Breast epithelium (tissue), 3 donors: ENCODE data around the gene FABP1.

ENCODE experiments used
- POLR2A ChIP-seq: fragments of 450-650 bp; IDR thresholded peaks from one replicate; pipeline ENCODE4 v1.6.1; 2016; ENCODE audit warnings: antibody characterized with exemption, mild to moderate bottlenecking, moderate library complexity
- POLR2AphosphoS5 ChIP-seq, 3 donors: sonication (generic); formaldehyde crosslinking; IDR thresholded peaks; one replicate each; pipeline ENCODE4 v1.6.1; 2017; ENCODE audit warnings: antibody characterized with exemption in 3 of 3

DNA sequence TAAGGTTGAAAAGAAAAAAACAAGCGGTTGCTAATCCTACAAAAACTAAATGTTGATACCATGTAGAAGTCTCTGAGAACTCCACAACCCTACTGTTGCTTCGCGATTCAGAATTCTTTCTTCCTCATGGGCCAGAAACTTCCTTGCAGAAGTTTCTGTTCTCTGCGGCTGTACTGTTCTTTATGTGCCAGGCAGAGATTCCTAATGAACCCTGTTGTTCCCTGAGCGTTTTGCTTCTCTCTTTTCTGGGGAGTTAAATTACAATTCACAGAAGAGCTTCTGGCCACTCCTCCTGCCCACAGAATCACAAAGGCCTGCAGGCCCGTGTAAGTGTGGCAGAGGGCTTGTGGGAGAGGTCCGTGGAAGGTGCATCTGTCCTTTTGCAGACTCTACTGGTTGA, 40.5 kb upstream of the FABP1 start:
- TF ChIP-seq POLR2AphosphoS5 (IDR thresholded peaks at IDR 0.05) (no peak), POLR2A (no peak)
